CD4-positive, alpha-beta memory T cell (primary cell): ENCODE data around the gene NBPF1. TPM values are rescaled to one million over a fixed set of nuclear protein-coding genes. Genes with fewer than 3 reads are reported as not detected.
"Not testable (repeated sequence)": the region's sequence is repeated elsewhere in the genome, so short reads cannot be mapped to it uniquely, and the experiment has no call there.

Experiments
- CTCF ChIA-PET: fragments of 350-600 bp; sonication (Branson Sonifier 250); formaldehyde crosslinking; loops from one replicate; lab custom pipeline; 2021; ENCODE audit warnings: inconsistent platforms; ENCODE audit not compliant: partially characterized antibody; lab: Charles Lee
- POLR2A ChIA-PET: fragments of 350-600 bp; sonication (Branson Sonifier 250); formaldehyde crosslinking; loops from one replicate; lab custom pipeline; 2021; ENCODE audit not compliant: partially characterized antibody; lab: Charles Lee
- DNase-seq, 5 donors: peaks; one replicate each; pipeline versions ENCODE4 v3.0.0 to v3.0.0-alpha.2; 2020 to 2022; ENCODE audit warnings: mixed read lengths in 1 of 5
- H3K27ac ChIP-seq: one replicate; pipeline ENCODE4 v1.7.0; 2013; ENCODE audit warnings: low read depth, low read length
- H3K27me3 ChIP-seq: 2 replicates; pipeline ENCODE4 v1.7.0; 2013; ENCODE audit warnings: mild to moderate bottlenecking, low read length, moderate library complexity; ENCODE audit not compliant: insufficient read depth
- H3K36me3 ChIP-seq: 2 replicates; pipeline ENCODE4 v1.7.0; 2013; ENCODE audit warnings: mild to moderate bottlenecking, low read length, moderate library complexity; ENCODE audit not compliant: insufficient read depth
- H3K4me1 ChIP-seq: 2 replicates; pipeline ENCODE4 v1.7.0; 2013; ENCODE audit warnings: mild to moderate bottlenecking, low read length, moderate library complexity; ENCODE audit not compliant: insufficient read depth
- H3K4me3 ChIP-seq, 2 donors: one replicate each; pipeline ENCODE4 v1.7.0; 2013; ENCODE audit warnings: low read length in 2 of 2, mild to moderate bottlenecking in 1 of 2
- H3K9me3 ChIP-seq, 2 donors: one replicate each; pipeline ENCODE4 v1.7.0; 2013; ENCODE audit warnings: low read length in 2 of 2, control low read depth in 1 of 2; ENCODE audit not compliant: control insufficient read depth in 1 of 2
- H3K27ac Mint-ChIP-seq, 7 donors: one replicate each; pipeline ENCODE4 v1.8.0; 2020 to 2021; ENCODE audit warnings: mixed read lengths in 7 of 7, mild to moderate bottlenecking in 6 of 7, inconsistent platforms in 3 of 7, moderate library complexity in 3 of 7
- H3K27me3 Mint-ChIP-seq, 2 donors: one replicate each; pipeline ENCODE4 v1.8.0; 2020 to 2021; ENCODE audit warnings: mixed read lengths in 2 of 2
- H3K36me3 Mint-ChIP-seq, 2 donors: one replicate each; pipeline ENCODE4 v1.8.0; 2020 to 2021; ENCODE audit warnings: mixed read lengths in 2 of 2, inconsistent platforms in 1 of 2, mild to moderate bottlenecking in 1 of 2
- H3K4me1 Mint-ChIP-seq, 4 donors: one replicate each; pipeline ENCODE4 v1.8.0; 2020 to 2021; ENCODE audit warnings: mixed read lengths in 4 of 4, mild to moderate bottlenecking in 1 of 4
- H3K4me3 Mint-ChIP-seq, 8 donors: one replicate each; pipeline ENCODE4 v1.8.0; 2020 to 2021; ENCODE audit warnings: mixed read lengths in 8 of 8, mild to moderate bottlenecking in 7 of 8, moderate library complexity in 6 of 8, inconsistent platforms in 3 of 8
- H3K9me3 Mint-ChIP-seq, 8 donors: one replicate each; pipeline ENCODE4 v1.8.0; 2020 to 2021; ENCODE audit warnings: mixed read lengths in 8 of 8, mild to moderate bottlenecking in 5 of 8, inconsistent platforms in 3 of 8, moderate library complexity in 1 of 8
- intact Hi-C: fragments of 100-400 bp; cut with micrococcal nuclease; formaldehyde crosslinking; loops from one replicate; pipeline ENCODE4 v1.15.1; 2023
- polyA plus RNA-seq, 2 donors: library from polyadenylated mRNA; unstranded; fragments of 300-500 nt; fragmentation: Illumina TruSeq; gene quantifications; one replicate each; pipeline ENCODE4 v1.2.3, GENCODE V29; 2021
- total RNA-seq, 2 experiments: library from RNA; stranded (reverse); gene quantifications; one replicate each; pipeline ENCODE4 v1.2.3, GENCODE V29; 2021

The NBPF1 gene
- total and polyA plus RNA-seq, 4 experiments from 2014 or later: 4.1 to 17.0 (median 13.5) TPM

- H3K36me3 Mint-ChIP-seq, H3K27ac Mint-ChIP-seq, DNase-seq, H3K36me3 ChIP-seq, H3K27ac ChIP-seq, H3K9me3 Mint-ChIP-seq, H3K27me3 Mint-ChIP-seq, H3K4me1 Mint-ChIP-seq, H3K4me3 Mint-ChIP-seq, intact Hi-C loops, H3K9me3 ChIP-seq, POLR2A ChIA-PET, H3K4me3 ChIP-seq, H3K27me3 ChIP-seq: not testable (repeated sequence)
- peaks cover 38% of the 10 kb centered on the region for H3K4me1 ChIP-seq
- CTCF ChIA-PET: interaction anchor here (0.6 to 1.5 kb wide), 3 partner anchors 19 to 48 kb away, joined by 3 read pairs; no protein-coding TSS in a partner anchor
These were observed 26.0 kb upstream of the NBPF1 start for GRCh38 chr1:16639091-16640031.

GRCh38 chr1:16637941-16638778, 24.8 kb upstream of the NBPF1 start:
- H3K36me3 ChIP-seq, intact Hi-C loops, POLR2A ChIA-PET, H3K4me3 ChIP-seq, H3K27ac Mint-ChIP-seq, H3K27ac ChIP-seq, H3K4me1 Mint-ChIP-seq, H3K27me3 Mint-ChIP-seq, H3K9me3 ChIP-seq, H3K4me3 Mint-ChIP-seq, H3K27me3 ChIP-seq, H3K9me3 Mint-ChIP-seq, DNase-seq: not testable (repeated sequence)
- H3K4me1 ChIP-seq: peaks cover 27% of the 10 kb centered on the region
- CTCF ChIA-PET: interaction anchor here (0.9 to 1.5 kb wide), 2 partner anchors 17 to 22 kb away, joined by 3 read pairs; no protein-coding TSS in a partner anchor
- peaks cover 9 to 18% of the 10 kb centered on the region in 2 donors for H3K36me3 Mint-ChIP-seq

- H3K27ac ChIP-seq, H3K4me3 Mint-ChIP-seq, H3K4me1 Mint-ChIP-seq, H3K4me3 ChIP-seq, H3K27me3 ChIP-seq, H3K27ac Mint-ChIP-seq, H3K9me3 Mint-ChIP-seq, H3K9me3 ChIP-seq, DNase-seq, intact Hi-C loops, H3K27me3 Mint-ChIP-seq, CTCF ChIA-PET: not testable (repeated sequence)
- POLR2A ChIA-PET: interaction anchor here (0.5 kb wide), 1 partner anchor 268 kb away, joined by 3 read pairs; no protein-coding TSS in a partner anchor
- H3K36me3 Mint-ChIP-seq: peaks cover 23 to 31% of the 10 kb centered on the region in 2 donors
- Histone ChIP-seq H3K4me1 (peaks cover 12% of the 10 kb centered on the region), H3K36me3 (peaks cover 24% of the 10 kb centered on the region)
These were observed 23.3 kb upstream of the NBPF1 start for GRCh38 chr1:16636551-16637195.

- ChIA-PET CTCF (interaction anchor here (1.3 kb wide), 1 partner anchor 15 kb away, joined by 6 read pairs; no protein-coding TSS in a partner anchor), POLR2A (interaction anchor here (0.5 to 0.6 kb wide), 2 partner anchors 92 to 269 kb away, joined by 3 read pairs; no protein-coding TSS in a partner anchor)
- H3K27ac Mint-ChIP-seq, H3K4me3 Mint-ChIP-seq, H3K27ac ChIP-seq, H3K9me3 Mint-ChIP-seq, intact Hi-C loops, H3K4me3 ChIP-seq, H3K4me1 Mint-ChIP-seq, H3K4me1 ChIP-seq, H3K27me3 Mint-ChIP-seq, H3K9me3 ChIP-seq, H3K27me3 ChIP-seq, DNase-seq: not testable (repeated sequence)
- H3K36me3 Mint-ChIP-seq: peaks cover 27 to 37% of the 10 kb centered on the region in 2 donors
- peaks cover 31% of the 10 kb centered on the region for H3K36me3 ChIP-seq
These were observed 22.6 kb upstream of the NBPF1 start for GRCh38 chr1:16635959-16636358.

- H3K4me1 Mint-ChIP-seq: not testable (repeated sequence)
These were observed 20.3 kb upstream of the NBPF1 start for GRCh38 chr1:16633540-16634282.

GRCh38 chr1:16632044-16632850, 18.9 kb upstream of the NBPF1 start:
- H3K27ac ChIP-seq, CTCF ChIA-PET, intact Hi-C loops, H3K4me3 Mint-ChIP-seq, H3K27me3 Mint-ChIP-seq, POLR2A ChIA-PET, H3K9me3 ChIP-seq, H3K4me3 ChIP-seq, H3K4me1 ChIP-seq, H3K27me3 ChIP-seq, H3K9me3 Mint-ChIP-seq, DNase-seq: not testable (repeated sequence)
- Mint-ChIP-seq H3K27ac (peak overlapping the region in 2 of 7 donors; percentile 42), H3K36me3 (peaks cover 55 to 63% of the 10 kb centered on the region in 2 donors), H3K4me1 (peaks cover 2 to 10% (median 6%) of the 10 kb centered on the region in 4 donors)
- peaks cover 51% of the 10 kb centered on the region for H3K36me3 ChIP-seq

More at GRCh38 chr1:16633540-16634282, 20.3 kb upstream of the NBPF1 start:
- H3K9me3 ChIP-seq, POLR2A ChIA-PET, DNase-seq, H3K27me3 Mint-ChIP-seq, H3K4me3 Mint-ChIP-seq, H3K4me1 ChIP-seq, H3K27me3 ChIP-seq, H3K4me3 ChIP-seq, H3K27ac ChIP-seq, H3K9me3 Mint-ChIP-seq, intact Hi-C loops: not testable (repeated sequence)
- H3K36me3 ChIP-seq: peaks cover 45% of the 10 kb centered on the region
- CTCF ChIA-PET: interaction anchor here (0.7 kb wide), 1 partner anchor 181 kb away, joined by 3 read pairs; no protein-coding TSS in a partner anchor
- Mint-ChIP-seq H3K27ac (peak overlapping the region in 4 of 7 donors; percentile 3 to 31 (median 17)), H3K36me3 (peaks cover 42 to 53% of the 10 kb centered on the region in 2 donors)
